Esophagus mucosa (tissue), 1 donor: ENCODE measurements around the gene TMEM8B. TPM values are rescaled to one million over a fixed set of nuclear protein-coding genes. Genes with fewer than 3 reads are reported as not detected.

ENCODE experiments used
- ATAC-seq: fragments of 200-7000 bp; cut with Tn5 transposase; one replicate; pipeline ENCODE4 v1.9.1; 2020
- total RNA-seq: library from RNA; stranded (reverse); gene quantifications from one replicate; pipeline ENCODE4 v1.2.4, GENCODE V29; 2023
- donor health status: DM: yes; HTN: yes; CAD: no.

TMEM8B gene
- total RNA-seq, 1 donor from 2014 or later = 1.7 TPM

DNA sequence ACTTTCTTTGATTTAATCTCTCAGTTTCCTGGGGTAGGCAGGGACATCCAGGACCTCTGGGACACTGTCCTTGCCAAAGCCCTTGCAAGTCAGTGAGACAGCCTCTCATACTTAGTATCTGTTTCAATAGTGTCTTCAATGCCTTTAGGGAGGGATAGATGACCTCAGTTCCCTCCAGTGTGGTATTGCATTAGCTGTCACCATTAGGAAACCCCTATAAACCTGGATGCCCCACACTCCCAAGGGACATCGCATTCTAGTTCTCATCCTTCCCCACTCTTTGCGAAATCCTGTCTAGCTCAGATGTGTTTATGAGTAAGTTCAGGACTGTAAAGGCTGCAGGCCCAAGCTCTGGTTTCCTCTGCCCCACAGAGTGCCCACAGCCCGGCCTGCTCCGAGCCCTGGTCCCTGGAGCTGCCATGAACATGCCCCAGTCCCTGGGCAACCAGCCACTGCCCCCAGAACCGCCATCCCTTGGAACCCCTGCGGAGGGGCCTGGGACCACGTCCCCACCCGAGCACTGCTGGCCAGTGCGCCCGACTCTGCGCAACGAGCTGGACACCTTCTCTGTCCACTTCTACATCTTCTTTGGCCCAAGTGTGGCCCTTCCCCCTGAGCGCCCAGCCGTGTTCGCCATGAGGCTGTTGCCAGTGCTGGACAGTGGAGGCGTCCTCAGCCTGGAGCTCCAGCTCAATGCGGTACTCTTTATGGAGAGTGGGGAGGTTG, 13.2 kb downstream of the TMEM8B start:
- ATAC-seq = no peak

DNA sequence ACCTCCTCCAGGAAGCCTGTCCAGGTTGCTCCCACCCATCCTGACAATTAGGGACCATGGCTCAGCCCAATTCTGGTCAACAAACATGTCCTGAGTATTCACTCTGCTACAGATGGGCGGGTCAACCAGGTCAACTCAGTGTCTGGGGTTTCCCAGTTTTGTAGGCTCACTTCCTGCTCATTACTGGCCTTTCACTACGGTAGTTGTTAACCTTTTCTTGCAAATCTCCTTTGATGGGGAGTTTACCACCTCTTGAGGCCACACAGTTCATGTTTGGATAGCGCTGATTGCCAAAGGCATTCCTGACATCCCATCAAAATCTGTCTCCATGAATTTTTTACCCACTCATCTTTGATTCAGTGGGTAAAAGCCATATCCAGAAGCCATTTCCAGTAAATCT, 13.8 kb downstream of the TMEM8B start:
- ATAC-seq = no peak

DNA sequence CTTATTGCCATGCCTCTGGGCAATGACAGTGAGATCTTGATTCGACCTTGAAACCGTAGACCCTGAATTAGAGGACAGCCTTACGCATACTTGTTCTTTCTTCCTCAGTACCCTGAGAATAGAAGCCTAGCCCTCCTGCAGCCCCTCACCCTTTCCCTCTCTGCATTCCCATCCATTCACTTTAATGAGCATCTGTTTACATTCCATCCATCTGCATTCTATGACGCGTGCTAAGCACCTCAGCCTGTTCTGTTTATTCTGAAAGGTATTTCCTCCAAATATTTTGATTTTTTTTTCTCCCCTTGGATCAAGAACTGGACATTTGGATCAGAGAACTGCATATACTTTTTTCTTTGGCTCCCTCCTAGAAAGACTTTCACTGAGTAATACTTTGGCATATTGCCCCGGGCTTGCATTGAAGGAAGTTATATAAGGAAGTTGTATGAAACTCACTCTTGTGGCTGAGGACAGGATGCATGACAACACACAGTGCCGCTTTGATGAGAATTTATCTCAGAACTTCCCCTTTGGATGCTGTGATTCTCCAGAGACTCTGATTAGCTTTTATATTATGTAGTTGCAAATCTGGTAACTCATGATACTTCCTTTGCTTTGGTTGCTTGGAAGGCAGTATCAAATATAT, 15.7 kb downstream of the TMEM8B start:
- ATAC-seq = peak; percentile 78

DNA sequence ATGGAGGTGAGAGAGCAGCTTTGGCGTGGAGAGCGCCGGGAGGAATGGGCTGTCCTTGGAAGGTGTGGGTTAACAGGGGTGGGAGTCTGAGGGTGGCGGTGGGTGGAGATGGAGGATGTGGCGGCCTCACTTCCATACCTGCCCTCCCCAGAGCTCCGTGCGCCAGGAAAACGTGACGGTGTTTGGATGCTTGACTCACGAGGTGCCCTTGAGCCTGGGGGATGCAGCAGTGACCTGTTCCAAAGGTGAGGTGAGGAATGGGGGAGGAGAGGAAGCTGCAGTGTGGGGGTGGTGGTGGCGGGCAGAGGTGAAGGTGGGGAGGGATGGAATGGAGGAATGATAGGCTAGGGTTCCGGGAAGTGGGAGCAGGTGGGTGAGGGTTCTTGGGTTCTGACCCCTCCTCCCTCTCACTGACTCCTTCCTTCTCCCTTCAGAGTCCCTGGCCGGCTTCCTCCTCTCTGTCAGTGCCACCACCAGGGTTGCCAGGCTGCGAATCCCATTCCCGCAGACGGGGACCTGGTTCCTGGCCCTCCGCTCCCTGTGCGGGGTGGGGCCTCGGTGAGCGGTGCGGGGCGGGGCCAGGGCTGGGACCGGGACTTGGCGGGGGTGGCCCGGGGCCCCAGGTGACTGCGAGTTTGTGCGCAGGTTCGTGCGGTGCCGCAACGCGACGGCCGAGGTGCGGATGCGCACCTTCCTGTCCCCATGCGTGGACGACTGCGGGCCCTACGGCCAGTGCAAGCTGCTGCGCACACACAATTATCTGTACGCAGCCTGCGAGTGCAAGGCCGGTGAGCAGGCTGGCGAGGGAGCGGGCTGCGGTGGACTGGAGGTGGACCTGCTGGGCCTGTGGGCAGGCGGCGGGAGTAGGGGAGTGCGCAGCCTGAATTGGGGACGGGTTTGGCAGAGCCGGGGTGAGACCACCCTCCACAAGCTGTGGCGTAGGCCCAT, 17.1 kb downstream of the TMEM8B start:
- no peak for ATAC-seq

DNA sequence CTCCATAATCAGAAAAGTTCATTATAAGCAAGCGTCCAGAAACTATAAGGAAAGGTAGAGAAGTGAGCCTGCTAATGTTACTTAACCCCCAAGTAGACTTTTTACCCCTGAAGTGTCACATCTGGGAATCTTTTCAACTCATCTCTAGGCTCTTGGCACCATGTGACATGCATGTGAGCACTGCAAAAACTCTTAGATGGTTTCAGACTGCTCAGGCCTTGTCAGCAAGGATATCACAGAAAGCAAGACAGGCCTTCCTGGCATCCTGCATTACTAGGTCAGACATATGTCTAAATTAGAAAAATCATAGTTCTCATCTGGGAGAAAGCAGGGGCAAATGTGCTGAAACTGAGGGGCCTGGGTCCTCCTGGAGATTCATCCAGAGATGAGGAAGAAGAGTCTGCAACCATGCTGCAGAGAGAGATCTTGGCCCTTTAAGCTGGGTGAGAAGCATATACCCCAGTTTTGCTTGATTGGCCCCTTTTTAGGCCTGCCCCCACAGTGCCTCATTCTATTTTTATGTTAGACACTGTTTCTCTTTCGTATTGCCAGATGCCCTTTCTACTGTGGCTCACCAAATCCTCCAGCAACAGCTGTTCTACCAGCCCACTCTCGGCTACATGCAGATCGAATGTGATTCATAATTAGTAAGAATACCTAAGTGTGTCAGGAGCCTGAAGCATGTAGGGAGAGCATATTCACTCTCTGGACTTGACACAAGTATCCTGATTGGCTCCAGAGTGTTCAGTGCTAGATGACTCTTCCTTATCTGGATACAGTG, 19.0 kb downstream of the TMEM8B start:
- peak; percentile 77 for ATAC-seq

DNA sequence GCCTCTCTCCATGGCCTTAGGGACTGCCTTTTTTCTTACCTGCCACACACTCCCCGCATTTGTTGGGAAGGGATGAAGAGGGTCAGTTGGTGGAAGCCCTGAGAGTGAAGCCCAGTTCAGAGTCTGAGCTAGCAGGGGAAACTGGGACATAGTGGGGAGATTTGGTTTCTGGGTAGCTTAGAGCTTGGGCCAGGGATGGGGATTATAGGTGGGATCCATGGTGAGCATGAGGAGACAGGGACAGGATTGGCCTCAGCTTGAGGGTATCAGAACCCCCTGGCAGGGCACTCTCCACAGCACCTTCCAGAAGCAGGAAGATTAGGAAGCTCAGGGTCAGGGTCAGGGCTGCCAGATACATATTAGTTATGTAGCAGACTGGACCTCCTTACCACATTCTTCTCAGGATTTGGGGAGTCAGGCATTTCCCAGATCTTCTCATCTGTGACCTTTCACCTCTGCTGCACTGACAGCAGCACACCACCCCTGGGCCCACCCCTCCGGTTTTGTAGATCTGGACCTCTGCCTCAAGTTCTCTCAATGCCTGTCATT, 23.3 kb downstream of the TMEM8B start:
- ATAC-seq = no peak

DNA sequence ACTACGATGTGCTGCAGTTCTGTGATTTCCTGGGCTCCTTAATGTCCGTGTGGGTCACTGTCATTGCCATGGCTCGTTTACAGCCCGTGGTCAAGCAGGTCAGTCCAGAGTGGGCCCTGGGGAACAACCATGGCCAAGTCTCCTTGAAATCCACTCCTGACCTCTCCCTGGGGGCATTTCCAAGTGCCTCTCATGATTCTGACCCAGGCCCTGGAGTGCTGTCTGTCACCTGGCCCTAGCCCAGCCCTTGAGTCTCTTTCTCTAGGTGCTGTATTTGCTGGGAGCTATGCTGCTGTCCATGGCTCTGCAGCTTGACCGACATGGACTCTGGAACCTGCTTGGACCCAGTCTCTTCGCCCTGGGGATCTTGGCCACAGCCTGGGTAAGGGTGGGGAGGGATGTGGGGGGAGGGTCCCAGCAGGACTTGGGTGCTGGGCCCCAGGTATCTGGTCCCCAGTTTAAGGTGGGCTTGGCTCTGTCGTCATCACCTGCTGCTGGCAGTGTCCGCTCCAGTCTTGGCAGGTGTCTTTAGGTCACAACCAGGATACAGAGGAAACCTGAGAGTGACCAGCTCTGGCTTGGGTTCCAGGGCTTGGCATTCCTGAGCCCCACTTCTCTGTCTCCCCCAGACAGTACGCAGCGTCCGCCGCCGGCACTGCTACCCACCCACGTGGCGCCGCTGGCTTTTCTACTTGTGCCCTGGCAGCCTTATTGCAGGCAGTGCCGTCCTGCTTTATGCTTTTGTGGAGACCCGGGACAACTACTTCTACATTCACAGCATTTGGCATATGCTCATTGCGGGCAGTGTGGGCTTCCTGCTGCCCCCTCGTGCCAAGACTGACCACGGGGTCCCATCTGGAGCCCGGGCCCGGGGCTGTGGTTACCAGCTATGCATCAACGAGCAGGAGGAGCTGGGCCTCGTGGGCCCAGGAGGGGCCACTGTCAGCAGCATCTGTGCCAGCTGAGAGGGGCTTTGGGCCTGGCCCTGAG, 24.1 kb downstream of the TMEM8B start:
- ATAC-seq = no peak

DNA sequence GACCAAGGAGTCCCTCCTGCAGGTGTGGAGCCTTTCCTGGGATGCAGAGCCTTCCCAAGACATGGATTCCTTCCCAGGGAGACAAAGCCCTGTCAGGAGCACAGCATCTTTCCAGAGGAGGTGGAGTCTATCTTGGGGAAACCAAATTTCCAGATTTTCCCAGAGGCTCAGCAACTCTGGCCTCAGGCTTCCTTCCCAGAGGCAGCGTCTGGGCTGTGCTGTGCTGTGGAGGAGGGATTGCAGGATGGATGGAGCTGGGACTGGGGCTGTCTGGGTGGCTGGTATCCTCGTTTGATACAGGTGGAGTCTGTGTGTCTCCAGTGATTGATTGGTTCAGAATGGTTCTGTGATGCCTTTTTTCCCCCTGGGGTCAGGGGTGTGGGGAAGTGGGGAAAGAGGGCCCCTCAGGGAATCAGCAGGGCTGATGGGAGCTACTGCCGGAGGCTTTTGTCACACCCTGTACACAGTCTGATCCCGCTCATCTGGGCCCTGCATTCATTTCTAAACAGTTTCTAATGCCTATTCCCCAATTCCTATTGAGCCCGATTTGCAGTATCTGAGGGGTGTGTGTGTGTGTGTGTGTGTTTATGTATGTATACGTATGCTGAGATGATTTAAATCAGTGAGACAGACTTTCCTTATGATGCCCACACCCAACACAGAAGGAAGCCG, 25.2 kb downstream of the TMEM8B start:
- ATAC-seq = no peak

DNA sequence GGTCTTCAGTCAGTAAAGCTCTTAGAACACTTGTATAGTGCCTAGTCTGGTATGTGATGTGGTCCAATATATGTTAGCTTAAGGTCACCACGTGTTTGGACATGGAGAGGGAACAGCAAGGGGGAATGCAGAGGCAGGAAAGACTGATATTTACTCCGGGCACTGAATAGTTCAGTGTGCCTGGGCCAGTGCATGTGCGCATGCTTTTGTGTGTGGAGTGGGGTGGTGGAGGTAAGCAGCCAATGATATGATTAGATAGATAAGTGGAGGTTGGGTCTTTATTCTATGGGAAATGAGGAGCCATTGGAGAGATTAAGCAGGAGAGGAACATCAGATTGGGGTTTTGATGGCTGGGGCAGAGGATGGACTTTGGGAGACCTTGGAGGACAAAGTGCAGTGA, 27.2 kb downstream of the TMEM8B start:
- ATAC-seq = no peak

DNA sequence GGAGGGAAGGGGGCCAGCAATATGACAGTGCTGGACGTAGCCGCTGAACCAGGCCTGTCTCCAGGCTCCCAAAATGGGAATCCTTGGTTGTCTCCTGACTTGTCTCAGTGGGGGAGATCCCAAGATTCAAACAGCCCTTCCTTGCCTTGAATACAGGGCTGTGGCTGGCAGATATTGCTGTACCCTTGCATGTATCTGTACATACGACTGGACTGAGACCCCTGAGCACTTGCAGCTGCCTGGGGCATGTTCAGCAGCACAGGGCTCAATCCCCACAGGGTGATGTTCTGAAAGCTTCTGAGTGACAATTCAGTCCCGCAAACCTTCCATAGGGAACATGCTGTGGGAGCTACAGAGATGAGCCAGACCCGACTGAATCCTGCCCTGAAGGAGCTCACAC, 27.9 kb downstream of the TMEM8B start:
- no peak for ATAC-seq

DNA sequence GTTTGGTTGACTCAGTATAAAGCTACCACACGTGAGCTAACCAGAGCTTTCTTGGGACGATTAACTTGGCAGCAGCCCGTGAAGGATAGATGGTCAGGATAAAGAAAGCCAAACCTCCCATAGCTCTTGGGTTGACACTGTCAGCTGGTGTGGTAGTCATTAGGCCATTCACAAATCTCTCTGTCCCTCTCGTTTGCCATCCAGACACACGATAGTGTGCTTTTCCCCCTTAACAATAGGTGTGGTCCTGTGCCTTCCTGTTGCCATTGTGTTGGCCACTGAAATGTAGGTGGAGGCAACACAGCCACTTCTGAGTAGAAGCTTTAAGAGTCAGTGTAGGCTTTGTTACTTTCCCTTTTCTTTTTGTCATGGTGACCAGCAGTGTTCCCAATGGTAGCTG, 29.4 kb downstream of the TMEM8B start:
- no peak for ATAC-seq

DNA sequence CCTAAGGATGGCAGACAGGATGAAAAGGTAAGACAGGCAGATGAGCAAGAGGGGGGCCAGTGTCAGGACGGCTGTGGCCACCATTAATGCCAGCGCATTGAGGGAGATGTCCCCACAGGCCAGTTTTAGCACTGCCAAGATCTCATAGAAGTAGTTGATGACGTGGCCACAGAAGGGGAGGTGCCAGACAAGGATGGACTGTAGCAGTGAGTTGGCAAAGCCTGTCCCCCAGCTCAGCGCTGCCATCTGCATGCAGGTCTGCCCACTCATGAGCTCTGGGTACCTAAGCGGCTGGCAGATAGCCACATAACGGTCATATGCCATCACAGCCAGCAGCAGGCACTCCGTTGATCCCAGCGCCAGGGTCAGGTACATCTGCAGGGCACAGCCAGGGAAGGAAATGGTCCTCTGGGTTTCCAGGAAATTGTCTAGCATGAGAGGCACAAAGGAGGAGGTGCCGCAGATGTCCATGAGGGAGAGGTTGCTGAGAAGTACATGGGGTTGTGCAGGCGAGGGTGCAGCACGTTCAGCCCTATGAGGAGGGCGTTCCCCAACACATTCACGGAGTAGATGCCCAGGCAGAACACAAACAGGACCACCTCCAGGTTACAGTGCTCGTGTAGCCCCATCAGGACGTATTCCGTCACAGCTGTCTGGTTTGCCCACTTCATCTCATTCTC, 30.4 kb downstream of the TMEM8B start:
- ATAC-seq = no peak

DNA sequence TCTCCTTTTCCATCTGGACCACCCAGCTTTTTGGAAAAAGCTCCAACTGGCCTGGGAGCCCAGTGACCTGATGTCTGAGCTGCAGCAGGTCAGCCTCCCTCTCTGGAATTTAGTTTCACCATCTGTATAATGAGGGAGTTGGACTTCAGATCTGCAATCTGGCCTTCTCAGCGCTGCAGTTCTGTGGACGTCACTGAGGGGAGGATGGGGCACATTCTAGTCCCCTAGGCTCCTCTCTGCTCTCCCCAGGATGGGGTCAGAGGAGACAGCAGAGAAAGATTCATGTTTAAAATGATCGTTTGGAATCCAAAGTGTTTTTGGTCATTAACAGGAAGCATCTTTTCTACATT, 30.9 kb downstream of the TMEM8B start:
- no peak for ATAC-seq

DNA sequence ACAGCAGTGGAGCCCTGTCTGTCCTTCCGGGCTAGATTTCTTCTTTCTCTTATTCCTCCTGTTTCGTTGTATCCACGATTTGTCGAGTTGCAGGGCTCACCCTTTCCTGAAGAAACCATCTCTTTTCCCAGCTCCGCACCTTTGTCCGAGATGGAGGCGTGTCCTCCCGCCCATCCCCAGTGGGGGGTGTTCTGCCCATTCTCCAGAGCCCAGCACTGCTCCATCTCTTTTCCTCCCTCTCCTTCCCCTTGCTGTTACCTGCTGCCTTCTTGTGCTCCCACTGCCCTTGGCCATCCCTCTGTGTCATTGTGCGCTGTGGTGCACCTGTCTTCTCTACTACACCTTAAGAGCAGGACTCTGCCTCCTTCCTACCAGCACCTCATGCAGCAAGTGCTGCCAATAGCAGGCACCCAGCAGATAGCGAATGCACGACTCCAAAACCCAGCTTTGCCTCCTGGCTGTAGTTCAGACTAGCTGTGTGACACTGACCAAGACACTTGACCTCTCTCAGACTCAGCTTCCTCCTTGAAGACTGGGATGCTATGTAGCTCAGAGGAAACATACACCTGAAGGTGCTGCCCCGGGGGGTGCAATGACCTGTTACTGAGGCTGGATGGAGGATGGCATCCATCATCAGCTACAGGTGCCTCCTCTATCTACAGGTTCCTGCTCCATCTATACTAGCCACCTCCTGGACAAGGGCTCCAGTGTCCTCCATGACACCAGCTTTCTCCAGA, 32.3 kb downstream of the TMEM8B start:
- no peak for ATAC-seq

DNA sequence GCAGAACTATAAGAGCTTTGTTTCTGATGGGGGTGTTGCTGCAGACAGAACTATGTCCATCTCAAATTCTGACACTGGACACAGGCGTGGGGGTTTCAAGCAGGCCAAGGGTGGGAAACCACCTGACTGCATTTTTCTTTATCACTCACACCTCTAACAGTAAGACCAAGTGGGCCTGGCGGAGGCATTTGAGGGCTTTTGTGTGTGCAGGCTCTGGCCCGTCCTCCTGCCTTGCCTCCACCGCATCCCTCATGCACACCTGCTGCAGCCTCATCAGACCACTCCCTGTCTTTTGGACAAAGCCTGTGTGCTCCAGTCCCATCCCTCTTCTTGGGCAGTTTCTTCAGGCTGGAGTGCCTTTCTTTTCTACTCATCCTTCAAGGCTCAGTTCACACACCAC, 33.3 kb downstream of the TMEM8B start:
- no peak for ATAC-seq

DNA sequence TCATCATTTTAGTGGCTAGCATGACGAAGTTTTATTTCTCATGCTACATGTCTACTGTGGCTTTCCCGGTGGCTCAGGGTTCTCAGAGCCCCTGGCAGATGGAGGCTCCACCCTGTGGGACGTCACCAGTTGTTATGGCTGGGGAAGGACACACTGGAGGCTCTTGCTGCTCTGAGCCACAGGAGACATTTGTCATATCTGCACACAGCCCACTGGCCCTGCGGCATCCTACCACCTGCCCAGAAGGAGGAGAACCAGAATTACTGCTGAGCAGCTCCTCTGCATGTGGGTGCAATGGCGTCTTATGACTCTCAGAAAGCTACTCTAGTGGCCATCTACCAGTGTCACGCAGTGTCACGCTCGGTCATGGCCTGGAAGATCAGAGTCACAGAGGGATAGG, 34.6 kb downstream of the TMEM8B start:
- no peak for ATAC-seq

DNA sequence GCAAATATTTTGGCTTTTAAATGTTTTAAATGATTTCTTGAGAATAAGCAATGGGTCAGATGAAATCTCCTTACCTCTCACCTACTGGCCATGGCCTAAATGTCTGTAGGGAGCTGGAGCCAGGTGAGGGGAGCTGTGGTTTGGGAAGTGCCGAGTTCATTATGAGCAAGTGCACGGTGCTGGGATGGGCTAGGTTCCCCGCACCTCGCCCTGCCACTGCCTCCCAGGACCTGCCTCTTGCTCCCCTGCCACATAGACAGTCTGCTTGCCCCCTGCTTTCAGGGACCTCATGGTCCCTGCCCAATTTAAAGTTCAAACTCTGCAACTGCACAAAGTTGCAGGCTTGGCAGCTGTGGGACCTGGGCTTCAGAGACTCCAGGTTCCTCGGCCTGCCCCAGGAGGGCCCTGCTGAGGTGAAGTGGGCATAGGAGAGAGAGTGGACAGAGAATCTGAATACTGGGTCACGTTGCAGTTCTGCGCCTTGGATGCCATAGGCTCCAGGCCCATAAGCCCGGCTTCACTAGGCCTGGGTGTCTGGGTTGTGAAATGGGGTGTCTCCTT, 35.7 kb downstream of the TMEM8B start:
- no peak for ATAC-seq

DNA sequence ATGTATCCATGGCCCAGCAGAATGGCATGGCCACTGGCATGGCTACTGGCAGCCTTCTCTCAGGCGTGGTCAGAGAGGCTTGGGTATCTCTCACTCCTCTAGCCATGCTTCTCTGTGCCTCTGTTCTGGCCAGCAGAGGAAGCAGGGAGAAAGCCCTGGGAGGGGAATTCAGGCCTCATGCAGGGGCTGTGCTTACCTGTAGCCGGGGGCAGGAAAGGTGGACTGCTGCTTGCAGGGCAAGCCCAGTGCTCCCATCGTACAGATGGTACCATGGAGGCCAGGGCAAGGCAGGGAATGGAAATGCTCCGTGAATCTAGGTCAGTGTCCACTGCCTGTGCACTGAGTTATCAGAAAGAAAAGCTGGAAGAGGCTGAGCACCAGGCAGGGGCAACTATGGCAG, 38.5 kb downstream of the TMEM8B start:
- no peak for ATAC-seq

DNA sequence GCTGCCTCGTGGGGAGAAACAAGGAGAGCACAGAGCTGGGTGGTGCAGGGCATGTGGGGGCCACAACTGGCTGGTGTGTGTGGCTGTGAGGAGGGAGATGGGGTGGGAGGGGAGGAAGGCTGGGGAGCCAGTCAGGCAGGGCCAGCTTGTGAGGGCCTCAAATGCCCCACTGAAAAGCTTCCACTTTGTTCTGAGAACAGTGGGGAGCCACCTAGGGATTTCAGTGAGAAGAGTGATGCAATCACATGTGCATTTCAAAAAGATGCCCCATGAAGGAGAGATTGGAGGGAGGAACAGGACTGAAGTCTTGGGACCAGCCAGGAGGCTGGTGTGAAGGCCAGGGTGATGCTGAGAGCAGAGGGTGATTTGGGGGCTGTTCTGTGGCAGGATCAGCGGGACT, 39.9 kb downstream of the TMEM8B start:
- ATAC-seq = no peak
